Lower leg skin (tissue), 3 donors: Measurements from ENCODE around the gene TRIM63.
"Not testable (repeated sequence)": the region's sequence is repeated elsewhere in the genome, so short reads cannot be mapped to it uniquely, and the experiment has no call there.

Source experiments
- POLR2A ChIP-seq, 2 donors: fragments of 450-650 bp; IDR thresholded peaks; one replicate each; pipeline ENCODE4 v1.6.1; 2016 to 2017; ENCODE audit warnings: antibody characterized with exemption in 2 of 2, mild to moderate bottlenecking in 1 of 2, moderate library complexity in 1 of 2
- TF ChIP-seq, protein P1 (sequence below), 3 donors: fragments of 450-650 bp; IDR thresholded peaks; one replicate each; pipeline ENCODE4 v1.5.1; 2016; ENCODE audit warnings: antibody characterized with exemption in 3 of 3, mild to moderate bottlenecking in 3 of 3, moderate library complexity in 2 of 3

DNA sequence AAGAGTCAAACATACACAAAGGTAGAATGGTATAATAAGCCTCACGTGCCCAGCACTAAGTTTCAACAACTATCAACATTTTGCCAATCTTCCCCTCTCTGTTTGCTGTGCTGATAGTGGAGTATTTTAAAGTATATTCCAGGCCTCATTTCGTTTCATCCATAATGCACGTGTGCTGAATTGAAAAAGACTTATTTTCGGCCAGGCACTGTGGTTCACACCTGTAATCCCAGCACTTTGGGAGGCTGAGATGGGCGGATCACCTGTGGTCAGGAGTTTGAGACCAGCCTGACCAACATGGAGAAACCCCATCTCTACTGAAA, 37.8 kb upstream of the TRIM63 start:
- TF ChIP-seq, protein P1, sequence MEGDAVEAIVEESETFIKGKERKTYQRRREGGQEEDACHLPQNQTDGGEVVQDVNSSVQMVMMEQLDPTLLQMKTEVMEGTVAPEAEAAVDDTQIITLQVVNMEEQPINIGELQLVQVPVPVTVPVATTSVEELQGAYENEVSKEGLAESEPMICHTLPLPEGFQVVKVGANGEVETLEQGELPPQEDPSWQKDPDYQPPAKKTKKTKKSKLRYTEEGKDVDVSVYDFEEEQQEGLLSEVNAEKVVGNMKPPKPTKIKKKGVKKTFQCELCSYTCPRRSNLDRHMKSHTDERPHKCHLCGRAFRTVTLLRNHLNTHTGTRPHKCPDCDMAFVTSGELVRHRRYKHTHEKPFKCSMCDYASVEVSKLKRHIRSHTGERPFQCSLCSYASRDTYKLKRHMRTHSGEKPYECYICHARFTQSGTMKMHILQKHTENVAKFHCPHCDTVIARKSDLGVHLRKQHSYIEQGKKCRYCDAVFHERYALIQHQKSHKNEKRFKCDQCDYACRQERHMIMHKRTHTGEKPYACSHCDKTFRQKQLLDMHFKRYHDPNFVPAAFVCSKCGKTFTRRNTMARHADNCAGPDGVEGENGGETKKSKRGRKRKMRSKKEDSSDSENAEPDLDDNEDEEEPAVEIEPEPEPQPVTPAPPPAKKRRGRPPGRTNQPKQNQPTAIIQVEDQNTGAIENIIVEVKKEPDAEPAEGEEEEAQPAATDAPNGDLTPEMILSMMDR (IDR thresholded peaks at IDR 0.05): not testable (repeated sequence)
- not testable (repeated sequence) for TF ChIP-seq POLR2A (IDR thresholded peaks at IDR 0.05)
